Measurements from ENCODE around the gene TMEM52. TPM values are rescaled to one million over a fixed set of nuclear protein-coding genes. Genes with fewer than 3 reads are reported as not detected.

Gene TMEM52
- total and polyA plus RNA-seq, 9 of the 15 experiments (the other 6 are each of a cell fraction or from before 2014, with no cell fraction given): 0.37 to 22.5 (median 6.8) TPM

- Histone ChIP-seq H3K79me2 (ENCODE audit: control insufficient read depth, insufficient read depth, low read length) (no peaks in the 10 kb centered on the region), H3K9ac (ENCODE audit: insufficient read depth in 1 of 2, low read depth in 2 of 2, low read length in 2 of 2) (no peak overlapping the region), H3K4me3 (no peak overlapping the region), H3K4me1 (replicated peaks in 1 of 2; ENCODE audit: control insufficient read depth in 2 of 2, insufficient read depth in 2 of 2, low read length in 2 of 2) (peaks cover 9 to 70% of the 10 kb centered on the region in 2 experiments; a peak in 4 of 5 replicates), H3K9me1 (ENCODE audit: control insufficient read depth, insufficient read depth, low read length) (no peaks in the 10 kb centered on the region), H3K9me3 (replicated peaks; ENCODE audit: control insufficient read depth, insufficient read depth, low read depth, low read length) (no peaks in the 10 kb centered on the region), H3K4me2 (ENCODE audit: insufficient read depth, low read length) (no peak overlapping the region), H3K27ac (ENCODE audit: extremely low read depth, low read depth, low read length) (no peak overlapping the region), H2AFZ (ENCODE audit: low read depth, low read length) (no peak overlapping the region), H3K36me3 (ENCODE audit: control insufficient read depth, insufficient read depth, low read length) (no peaks in the 10 kb centered on the region), H3K27me3 (ENCODE audit: control insufficient read depth in 2 of 2, insufficient read depth in 2 of 2, low read length in 2 of 2) (no peaks in the 10 kb centered on the region; a peak in 1 of 5 replicates), H4K20me1 (replicated peaks; ENCODE audit: control insufficient read depth, insufficient read depth, low read length) (0 out of 2 replicates have a peak, but pooled peaks cover 4% of the 10 kb centered on the region)
- CTCF ChIA-PET (ENCODE audit: low intra/inter-chr PET ratio): no interaction called here
- WGBS (ENCODE audit: insufficient coverage, low coverage, missing lambda C conversion rate): 59% methylated on average over 8 of the region's 19 CpGs
- no peak for FAIRE-seq
- in situ Hi-C loops (cut with MboI) (loop anchor here (10.0 kb wide), 1 partner anchor 552 kb away; no protein-coding TSS in a partner anchor), intact Hi-C loops (cut with micrococcal nuclease) (no loop called here)
- POLR2A ChIA-PET: interaction anchor here (0.6 to 1.5 kb wide), 2 partner anchors 9 to 77 kb away, joined by 3 to 5 read pairs; no protein-coding TSS in a partner anchor
- no peak for ATAC-seq
- no TSS peak for BruUV-seq (replicated peaks)
- no peak for DNase-seq (ENCODE audit: extremely low read depth in 1 of 4, low spot score in 3 of 4)
- TF ChIP-seq PHB (CRISPR knock-in tag; IDR thresholded peaks at IDR 0.05) (no peak), KLF1 (tag; IDR thresholded peaks at IDR 0.05) (no peak), GABPB2 (CRISPR knock-in tag; conservative IDR thresholded peaks at IDR 0.05) (no peak), CHD7 (IDR thresholded peaks at IDR 0.05; ENCODE audit: low read depth, low read length) (no peak), ZNF282 (CRISPR knock-in tag; IDR thresholded peaks at IDR 0.05) (no peak), ZZZ3 (IDR thresholded peaks at IDR 0.05) (no peak), BCLAF1 (IDR thresholded peaks at IDR 0.05; ENCODE audit: borderline replicate concordance in 1 of 2, control insufficient read depth in 1 of 2, low read depth in 2 of 2, low read length in 1 of 2) (no peak), KLF13 (tag; IDR thresholded peaks at IDR 0.05; ENCODE audit: borderline replicate concordance, low read depth) (no peak)
Measured at GRCh38 chr1:1916851-1917251, 2.2 kb downstream of the TMEM52 start.

All from K562 (cell line).